GM23338 (cell line): ENCODE results near the gene KAZN. TPM values are rescaled to one million over a fixed set of nuclear protein-coding genes. Genes with fewer than 3 reads are reported as not detected.

Source experiments
- ATAC-seq: fragments of 200-7000 bp; cut with Tn5 transposase; 3 replicates; pipeline ENCODE4 v1.9.1; 2020
- DNase-seq: peaks from one replicate; pipeline ENCODE4 v3.0.0-alpha.2; 2015; ENCODE audit warnings: low spot score
- H2AFZ ChIP-seq: fragments of 200-600 bp; sonication (generic); 2 replicates; pipeline ENCODE4 v1.8.0; 2016; ENCODE audit warnings: antibody characterized with exemption, mild to moderate bottlenecking, moderate library complexity
- H3F3A ChIP-seq: fragments of 200-600 bp; sonication (generic); replicated peaks from 2 replicates; pipeline ENCODE4 v1.8.0; 2017; ENCODE audit warnings: antibody characterized with exemption, mixed run types, low read depth
- H3K27ac ChIP-seq: fragments of 200-600 bp; sonication (generic); 2 replicates; pipeline ENCODE4 v1.6.1; 2016; ENCODE audit warnings: low read depth
- H3K27me3 ChIP-seq: fragments of 200-600 bp; sonication (generic); 2 replicates; pipeline ENCODE4 v1.8.0; 2016; ENCODE audit warnings: mild to moderate bottlenecking, mixed run types, moderate library complexity; ENCODE audit not compliant: insufficient read depth
- H3K36me3 ChIP-seq: fragments of 200-600 bp; sonication (generic); 2 replicates; pipeline ENCODE4 v1.8.0; 2016; ENCODE audit warnings: mild to moderate bottlenecking; ENCODE audit not compliant: insufficient read depth
- H3K4me1 ChIP-seq: fragments of 200-600 bp; sonication (generic); 2 replicates; pipeline ENCODE4 v1.8.0; 2016; ENCODE audit warnings: mild to moderate bottlenecking, moderate library complexity; ENCODE audit not compliant: insufficient read depth
- H3K4me2 ChIP-seq: fragments of 200-600 bp; sonication (generic); 2 replicates; pipeline ENCODE4 v1.7.1; 2017; ENCODE audit warnings: mixed run types
- H3K4me3 ChIP-seq: fragments of 200-600 bp; sonication (generic); 2 replicates; pipeline ENCODE4 v1.6.1; 2016; ENCODE audit warnings: mixed run types
- H3K79me2 ChIP-seq: fragments of 200-600 bp; sonication (generic); replicated peaks from 2 replicates; pipeline ENCODE4 v1.8.0; 2017; ENCODE audit warnings: mild to moderate bottlenecking; ENCODE audit not compliant: insufficient read depth
- H3K9me2 ChIP-seq: fragments of 200-600 bp; sonication (generic); 2 replicates; pipeline ENCODE4 v1.8.0; 2017; ENCODE audit not compliant: insufficient read depth
- H4K20me1 ChIP-seq: fragments of 200-600 bp; sonication (generic); replicated peaks from 2 replicates; pipeline ENCODE4 v1.8.0; 2017; ENCODE audit warnings: mild to moderate bottlenecking; ENCODE audit not compliant: insufficient read depth
- H3K27ac Mint-ChIP-seq: 2 replicates; pipeline ENCODE4 v1.8.0; 2020; ENCODE audit warnings: inconsistent platforms, mild to moderate bottlenecking, moderate library complexity, mixed read lengths
- H3K27me3 Mint-ChIP-seq: 3 replicates; pipeline ENCODE4 v1.8.0; 2022; ENCODE audit warnings: low read depth, mild to moderate bottlenecking, moderate library complexity, mixed read lengths, inconsistent platforms; ENCODE audit not compliant: insufficient read depth, poor library complexity
- H3K36me3 Mint-ChIP-seq: 3 replicates; pipeline ENCODE4 v1.8.0; 2021; ENCODE audit warnings: low read depth, mild to moderate bottlenecking, inconsistent platforms, moderate library complexity, mixed read lengths
- H3K4me1 Mint-ChIP-seq: 3 replicates; pipeline ENCODE4 v1.8.0; 2020; ENCODE audit warnings: mild to moderate bottlenecking, inconsistent platforms, mixed read lengths
- H3K4me3 Mint-ChIP-seq: 3 replicates; pipeline ENCODE4 v1.8.0; 2021; ENCODE audit warnings: moderate library complexity, mild to moderate bottlenecking, inconsistent platforms, mixed read lengths
- H3K9me3 Mint-ChIP-seq: 3 replicates; pipeline ENCODE4 v1.8.0; 2020; ENCODE audit warnings: moderate library complexity, mild to moderate bottlenecking, inconsistent platforms, mixed read lengths
- CREB1 ChIP-seq: fragments of 250-450 bp; sonication (Bioruptor Pico); IDR thresholded peaks from 2 replicates; pipeline ENCODE4 v1.5.0; 2020; ENCODE audit warnings: low read depth, mild to moderate bottlenecking, moderate library complexity
- EZH2 ChIP-seq: fragments of 200-600 bp; sonication (generic); IDR thresholded peaks from one replicate; pipeline ENCODE4 v1.8.0; 2017; ENCODE audit warnings: antibody characterized with exemption, mild to moderate bottlenecking, low read depth; ENCODE audit not compliant: unreplicated experiment
- EZH2phosphoT487 ChIP-seq: fragments of 200-600 bp; sonication (generic); IDR thresholded peaks from one replicate; pipeline ENCODE4 v1.8.1; 2018; ENCODE audit warnings: antibody characterized with exemption; ENCODE audit not compliant: unreplicated experiment
- JUNB ChIP-seq: IDR thresholded peaks from one replicate; pipeline ENCODE4 v1.6.1; 2016; ENCODE audit warnings: antibody characterized with exemption; ENCODE audit not compliant: unreplicated experiment
- STAT1 ChIP-seq: IDR thresholded peaks from one replicate; pipeline ENCODE4 v1.6.1; 2016; ENCODE audit warnings: antibody characterized with exemption; ENCODE audit not compliant: unreplicated experiment
- ZNF114 ChIP-seq: fragments of 250-450 bp; sonication (Bioruptor Pico); IDR thresholded peaks from 2 replicates; pipeline ENCODE4 v1.5.0; 2020; ENCODE audit warnings: mild to moderate bottlenecking, moderate library complexity
- ZNF331 ChIP-seq: fragments of 250-450 bp; sonication (Bioruptor Pico); IDR thresholded peaks from 2 replicates; pipeline ENCODE4 v1.5.0; 2020; ENCODE audit warnings: low read depth, mild to moderate bottlenecking, moderate library complexity
- polyA plus RNA-seq: library from polyadenylated mRNA; unstranded; fragments of >200 nt; fragmentation: Nextera tagmentation; extraction: Ambion mirVana; gene quantifications from 2 replicates; pipeline ENCODE4 v1.2.1, GENCODE V29; 2016
- total RNA-seq: library from RNA; depleted of rRNA; stranded (reverse); fragments of >200 nt; shearing (Covaris generic); gene quantifications from 2 replicates; pipeline ENCODE4 v1.2.3, GENCODE V29; 2014
- TF ChIP-seq, protein P1 (sequence below): IDR thresholded peaks from 2 replicates; pipeline ENCODE4 v1.6.1; 2016; ENCODE audit warnings: antibody characterized with exemption
- TF ChIP-seq, protein P2 (sequence below): fragments of 250-450 bp; sonication (Bioruptor Pico); IDR thresholded peaks from 2 replicates; pipeline ENCODE4 v1.5.0; 2020; ENCODE audit warnings: mild to moderate bottlenecking, moderate library complexity
- TF ChIP-seq, protein P3 (sequence below): IDR thresholded peaks from one replicate; pipeline ENCODE4 v1.6.1; 2018; ENCODE audit warnings: antibody characterized with exemption; ENCODE audit not compliant: unreplicated experiment

The KAZN gene
- total and polyA plus RNA-seq, 2 experiments from 2014 or later: 9.9 to 15.0 TPM

DNA sequence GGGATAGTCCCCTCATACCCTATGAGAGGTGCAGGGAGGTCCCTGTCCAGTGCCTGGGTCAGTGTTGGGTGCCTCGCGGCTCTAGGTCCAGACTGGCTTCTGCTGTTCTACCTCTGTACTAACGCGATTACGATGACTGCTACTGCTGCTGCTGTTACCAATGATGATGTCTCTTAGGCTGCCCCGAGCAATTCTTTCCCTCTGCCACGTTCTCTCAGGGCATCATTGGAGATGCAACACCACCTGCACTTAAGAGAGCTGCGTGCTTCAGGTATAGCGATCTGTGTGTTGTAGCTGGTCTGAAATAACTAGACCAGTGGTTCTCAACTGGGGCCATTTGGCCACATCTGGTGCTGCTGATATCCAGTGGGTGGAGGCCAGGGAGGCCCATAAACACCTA is 36.9 kb downstream of the KAZN start:
- H3K4me3 ChIP-seq: no peak overlapping the region
- no peaks in the 10 kb centered on the region for H3K27me3 ChIP-seq
- peaks cover 4% of the 10 kb centered on the region for H3K27me3 Mint-ChIP-seq
- no peak overlapping the region for H3K4me3 Mint-ChIP-seq
- no peak overlapping the region for H3K4me2 ChIP-seq
- H3K9me2 ChIP-seq: no peaks in the 10 kb centered on the region
- TF ChIP-seq EZH2phosphoT487: no peak
- TF ChIP-seq CREB1 (CRISPR knock-in tag): no peak
- TF ChIP-seq, protein P1, sequence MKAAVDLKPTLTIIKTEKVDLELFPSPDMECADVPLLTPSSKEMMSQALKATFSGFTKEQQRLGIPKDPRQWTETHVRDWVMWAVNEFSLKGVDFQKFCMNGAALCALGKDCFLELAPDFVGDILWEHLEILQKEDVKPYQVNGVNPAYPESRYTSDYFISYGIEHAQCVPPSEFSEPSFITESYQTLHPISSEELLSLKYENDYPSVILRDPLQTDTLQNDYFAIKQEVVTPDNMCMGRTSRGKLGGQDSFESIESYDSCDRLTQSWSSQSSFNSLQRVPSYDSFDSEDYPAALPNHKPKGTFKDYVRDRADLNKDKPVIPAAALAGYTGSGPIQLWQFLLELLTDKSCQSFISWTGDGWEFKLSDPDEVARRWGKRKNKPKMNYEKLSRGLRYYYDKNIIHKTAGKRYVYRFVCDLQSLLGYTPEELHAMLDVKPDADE: no peak
- TF ChIP-seq STAT1: no peak
- no peak for TF ChIP-seq EZH2
- no peak for TF ChIP-seq ZNF331 (CRISPR knock-in tag)
- TF ChIP-seq, protein P2, sequence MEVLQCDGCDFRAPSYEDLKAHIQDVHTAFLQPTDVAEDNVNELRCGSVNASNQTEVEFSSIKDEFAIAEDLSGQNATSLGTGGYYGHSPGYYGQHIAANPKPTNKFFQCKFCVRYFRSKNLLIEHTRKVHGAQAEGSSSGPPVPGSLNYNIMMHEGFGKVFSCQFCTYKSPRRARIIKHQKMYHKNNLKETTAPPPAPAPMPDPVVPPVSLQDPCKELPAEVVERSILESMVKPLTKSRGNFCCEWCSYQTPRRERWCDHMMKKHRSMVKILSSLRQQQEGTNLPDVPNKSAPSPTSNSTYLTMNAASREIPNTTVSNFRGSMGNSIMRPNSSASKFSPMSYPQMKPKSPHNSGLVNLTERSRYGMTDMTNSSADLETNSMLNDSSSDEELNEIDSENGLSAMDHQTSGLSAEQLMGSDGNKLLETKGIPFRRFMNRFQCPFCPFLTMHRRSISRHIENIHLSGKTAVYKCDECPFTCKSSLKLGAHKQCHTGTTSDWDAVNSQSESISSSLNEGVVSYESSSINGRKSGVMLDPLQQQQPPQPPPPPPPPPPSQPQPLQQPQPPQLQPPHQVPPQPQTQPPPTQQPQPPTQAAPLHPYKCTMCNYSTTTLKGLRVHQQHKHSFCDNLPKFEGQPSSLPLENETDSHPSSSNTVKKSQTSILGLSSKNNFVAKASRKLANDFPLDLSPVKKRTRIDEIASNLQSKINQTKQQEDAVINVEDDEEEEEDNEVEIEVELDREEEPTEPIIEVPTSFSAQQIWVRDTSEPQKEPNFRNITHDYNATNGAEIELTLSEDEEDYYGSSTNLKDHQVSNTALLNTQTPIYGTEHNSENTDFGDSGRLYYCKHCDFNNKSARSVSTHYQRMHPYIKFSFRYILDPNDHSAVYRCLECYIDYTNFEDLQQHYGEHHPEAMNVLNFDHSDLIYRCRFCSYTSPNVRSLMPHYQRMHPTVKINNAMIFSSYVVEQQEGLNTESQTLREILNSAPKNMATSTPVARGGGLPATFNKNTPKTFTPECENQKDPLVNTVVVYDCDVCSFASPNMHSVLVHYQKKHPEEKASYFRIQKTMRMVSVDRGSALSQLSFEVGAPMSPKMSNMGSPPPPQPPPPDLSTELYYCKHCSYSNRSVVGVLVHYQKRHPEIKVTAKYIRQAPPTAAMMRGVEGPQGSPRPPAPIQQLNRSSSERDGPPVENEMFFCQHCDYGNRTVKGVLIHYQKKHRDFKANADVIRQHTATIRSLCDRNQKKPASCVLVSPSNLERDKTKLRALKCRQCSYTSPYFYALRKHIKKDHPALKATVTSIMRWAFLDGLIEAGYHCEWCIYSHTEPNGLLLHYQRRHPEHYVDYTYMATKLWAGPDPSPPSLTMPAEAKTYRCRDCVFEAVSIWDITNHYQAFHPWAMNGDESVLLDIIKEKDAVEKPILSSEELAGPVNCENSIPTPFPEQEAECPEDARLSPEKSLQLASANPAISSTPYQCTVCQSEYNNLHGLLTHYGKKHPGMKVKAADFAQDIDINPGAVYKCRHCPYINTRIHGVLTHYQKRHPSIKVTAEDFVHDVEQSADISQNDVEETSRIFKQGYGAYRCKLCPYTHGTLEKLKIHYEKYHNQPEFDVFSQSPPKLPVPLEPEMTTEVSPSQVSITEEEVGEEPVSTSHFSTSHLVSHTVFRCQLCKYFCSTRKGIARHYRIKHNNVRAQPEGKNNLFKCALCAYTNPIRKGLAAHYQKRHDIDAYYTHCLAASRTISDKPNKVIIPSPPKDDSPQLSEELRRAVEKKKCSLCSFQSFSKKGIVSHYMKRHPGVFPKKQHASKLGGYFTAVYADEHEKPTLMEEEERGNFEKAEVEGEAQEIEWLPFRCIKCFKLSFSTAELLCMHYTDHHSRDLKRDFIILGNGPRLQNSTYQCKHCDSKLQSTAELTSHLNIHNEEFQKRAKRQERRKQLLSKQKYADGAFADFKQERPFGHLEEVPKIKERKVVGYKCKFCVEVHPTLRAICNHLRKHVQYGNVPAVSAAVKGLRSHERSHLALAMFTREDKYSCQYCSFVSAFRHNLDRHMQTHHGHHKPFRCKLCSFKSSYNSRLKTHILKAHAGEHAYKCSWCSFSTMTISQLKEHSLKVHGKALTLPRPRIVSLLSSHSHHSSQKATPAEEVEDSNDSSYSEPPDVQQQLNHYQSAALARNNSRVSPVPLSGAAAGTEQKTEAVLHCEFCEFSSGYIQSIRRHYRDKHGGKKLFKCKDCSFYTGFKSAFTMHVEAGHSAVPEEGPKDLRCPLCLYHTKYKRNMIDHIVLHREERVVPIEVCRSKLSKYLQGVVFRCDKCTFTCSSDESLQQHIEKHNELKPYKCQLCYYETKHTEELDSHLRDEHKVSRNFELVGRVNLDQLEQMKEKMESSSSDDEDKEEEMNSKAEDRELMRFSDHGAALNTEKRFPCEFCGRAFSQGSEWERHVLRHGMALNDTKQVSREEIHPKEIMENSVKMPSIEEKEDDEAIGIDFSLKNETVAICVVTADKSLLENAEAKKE: no peak
- no peak for TF ChIP-seq JUNB
- TF ChIP-seq, protein P3, sequence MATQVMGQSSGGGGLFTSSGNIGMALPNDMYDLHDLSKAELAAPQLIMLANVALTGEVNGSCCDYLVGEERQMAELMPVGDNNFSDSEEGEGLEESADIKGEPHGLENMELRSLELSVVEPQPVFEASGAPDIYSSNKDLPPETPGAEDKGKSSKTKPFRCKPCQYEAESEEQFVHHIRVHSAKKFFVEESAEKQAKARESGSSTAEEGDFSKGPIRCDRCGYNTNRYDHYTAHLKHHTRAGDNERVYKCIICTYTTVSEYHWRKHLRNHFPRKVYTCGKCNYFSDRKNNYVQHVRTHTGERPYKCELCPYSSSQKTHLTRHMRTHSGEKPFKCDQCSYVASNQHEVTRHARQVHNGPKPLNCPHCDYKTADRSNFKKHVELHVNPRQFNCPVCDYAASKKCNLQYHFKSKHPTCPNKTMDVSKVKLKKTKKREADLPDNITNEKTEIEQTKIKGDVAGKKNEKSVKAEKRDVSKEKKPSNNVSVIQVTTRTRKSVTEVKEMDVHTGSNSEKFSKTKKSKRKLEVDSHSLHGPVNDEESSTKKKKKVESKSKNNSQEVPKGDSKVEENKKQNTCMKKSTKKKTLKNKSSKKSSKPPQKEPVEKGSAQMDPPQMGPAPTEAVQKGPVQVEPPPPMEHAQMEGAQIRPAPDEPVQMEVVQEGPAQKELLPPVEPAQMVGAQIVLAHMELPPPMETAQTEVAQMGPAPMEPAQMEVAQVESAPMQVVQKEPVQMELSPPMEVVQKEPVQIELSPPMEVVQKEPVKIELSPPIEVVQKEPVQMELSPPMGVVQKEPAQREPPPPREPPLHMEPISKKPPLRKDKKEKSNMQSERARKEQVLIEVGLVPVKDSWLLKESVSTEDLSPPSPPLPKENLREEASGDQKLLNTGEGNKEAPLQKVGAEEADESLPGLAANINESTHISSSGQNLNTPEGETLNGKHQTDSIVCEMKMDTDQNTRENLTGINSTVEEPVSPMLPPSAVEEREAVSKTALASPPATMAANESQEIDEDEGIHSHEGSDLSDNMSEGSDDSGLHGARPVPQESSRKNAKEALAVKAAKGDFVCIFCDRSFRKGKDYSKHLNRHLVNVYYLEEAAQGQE: no peak
- TF ChIP-seq ZNF114 (CRISPR knock-in tag): no peak
- no peak overlapping the region for H2AFZ ChIP-seq
- H3K4me1 Mint-ChIP-seq: no peaks in the 10 kb centered on the region
- ATAC-seq: no peak
- H3K4me1 ChIP-seq: no peaks in the 10 kb centered on the region
- no peaks in the 10 kb centered on the region for H3K36me3 Mint-ChIP-seq
- H3K36me3 ChIP-seq: no peaks in the 10 kb centered on the region
- H4K20me1 ChIP-seq: peaks cover 4% of the 10 kb centered on the region; the same call in 1 of the 2 replicates
- no peaks in the 10 kb centered on the region for H3F3A ChIP-seq
- no peak for DNase-seq
- no peaks in the 10 kb centered on the region for H3K9me3 Mint-ChIP-seq
- no peak overlapping the region for H3K27ac ChIP-seq
- no peak overlapping the region for H3K27ac Mint-ChIP-seq
- H3K79me2 ChIP-seq: peaks cover 12% of the 10 kb centered on the region; the same call in 1 of the 2 replicates
